ENCODE data around the gene KRABD2.

GRCh38 chr17:8391711-8392110 lies 15.2 kb upstream of the KRABD2 start:
- TF ChIP-seq CTCF (IDR thresholded peaks at IDR 0.05) (no peak), POLR2A (IDR thresholded peaks at IDR 0.05) (no peak)
